ENCODE measurements around the gene SCN1A. TPM values are rescaled to one million over a fixed set of nuclear protein-coding genes. Genes with fewer than 3 reads are reported as not detected.

SCN1A gene
- total and polyA plus RNA-seq, 2 of the 4 experiments (the other 2 are of a cell fraction) = under 0.01 TPM; not detected in 1

- dilution Hi-C loops (cut with HindIII; ENCODE audit: low sequenced_read_pairs, unreplicated experiment) = no loop called here
- Histone ChIP-seq H3K4me3 (ENCODE audit: insufficient read depth, low read depth, low read length) (no peak overlapping the region), H2AK5ac (ENCODE audit: low read depth, low read length) (no peak overlapping the region), H3K4ac (ENCODE audit: low read depth, low read length) (no peak overlapping the region), H2AK9ac (replicated peaks; ENCODE audit: low read depth, low read length, poor library complexity) (no peak overlapping the region), H3K9me3 (ENCODE audit: control insufficient read depth, insufficient read depth, low read length) (no peaks in the 10 kb centered on the region), H4K91ac (ENCODE audit: insufficient read depth, low read depth, low read length) (no peak overlapping the region), H3K36me3 (ENCODE audit: control insufficient read depth, insufficient read depth, low read length) (no peaks in the 10 kb centered on the region), H2AFZ (replicated peaks; ENCODE audit: low read length, poor library complexity) (no peak overlapping the region), H3K9ac (ENCODE audit: low read depth, low read length) (no peak overlapping the region), H3K9me1 (ENCODE audit: insufficient read depth, low read length) (no peaks in the 10 kb centered on the region), H4K8ac (ENCODE audit: low read depth in 2 of 2, low read length in 2 of 2) (no peak overlapping the region), H2BK5ac (ENCODE audit: low read depth, low read length, poor library complexity, severe bottlenecking) (no peak overlapping the region), H3K27ac (ENCODE audit: insufficient read depth, low read length) (no peak overlapping the region), H4K5ac (ENCODE audit: low read depth, low read length) (no peak overlapping the region), H3K79me1 (ENCODE audit: low read depth in 1 of 2, low read length in 2 of 2) (no peaks in the 10 kb centered on the region), H3K23ac (ENCODE audit: low read depth, low read length) (no peak overlapping the region), H3K27me3 (ENCODE audit: control insufficient read depth, insufficient read depth, low read length) (no peaks in the 10 kb centered on the region), H2BK20ac (ENCODE audit: low read depth, low read length) (no peak overlapping the region), H4K20me1 (ENCODE audit: insufficient read depth, low read length) (no peaks in the 10 kb centered on the region), H3K14ac (replicated peaks; ENCODE audit: low read depth, low read length) (no peak overlapping the region), H3K4me2 (ENCODE audit: low read depth, low read length) (no peak overlapping the region), H2BK15ac (ENCODE audit: low read depth, low read length) (no peak overlapping the region), H2BK120ac (ENCODE audit: low read depth, low read length) (no peak overlapping the region), H3K56ac (ENCODE audit: extremely low read depth, insufficient read depth, low read length) (no peak overlapping the region), H3K4me1 (ENCODE audit: control insufficient read depth, insufficient read depth, low read length) (no peaks in the 10 kb centered on the region), H3K18ac (ENCODE audit: low read depth, low read length) (no peak overlapping the region)
- intact Hi-C loops (cut with micrococcal nuclease) = no loop called here
- DNase-seq = no peak
- no TSS peak for BruUV-seq (replicated peaks)
- in situ Hi-C loops (cut with MboI; ENCODE audit: low sequenced_read_pairs) = no loop called here
- 93% methylated on average over 3 of the region's 6 CpGs; no CpG with 5 or more reads in 1 of the 2 experiments for WGBS, 2 experiments (ENCODE audit: extremely low coverage in 2 of 2, insufficient read length in 1 of 2)
- POLR2A ChIA-PET (ENCODE audit: unreplicated experiment) = no interaction called here
- no peak for ATAC-seq (ENCODE audit: low read depth)
- TF ChIP-seq RFX5 (IDR thresholded peaks at IDR 0.05; ENCODE audit: low read depth, low read length) (no peak), SMC3 (IDR thresholded peaks at IDR 0.05; ENCODE audit: low read depth, low read length) (no peak), MAZ (IDR thresholded peaks at IDR 0.05; ENCODE audit: borderline replicate concordance, low read depth, low read length) (no peak), RAD21 (IDR thresholded peaks at IDR 0.05; ENCODE audit: low read length) (no peak), USF2 (IDR thresholded peaks at IDR 0.05; ENCODE audit: low read depth, low read length) (no peak), BHLHE40 (IDR thresholded peaks at IDR 0.05; ENCODE audit: low read depth, low read length) (no peak), POLR2A (IDR thresholded peaks at IDR 0.05; ENCODE audit: low read depth, low read length) (no peak)
- CTCF ChIA-PET = no interaction called here
Measured at GRCh38 chr2:166117491-166117890, 10.3 kb downstream of the SCN1A start.
